ENCODE data around the gene CABS1.

The CABS1 gene

GRCh38 chr4:70334681-70335080 lies at the start of gene CABS1:
Gene CABS1, plus strand, starts transcription at chr4:70334981. Its CDS starts 59 bp downstream, at chr4:70335040.
- DNase-seq (ENCODE audit: low read depth, low spot score) = no peak

- no peak for DNase-seq (ENCODE audit: low read depth, low spot score)
These were observed 46.1 kb upstream of the CABS1 start for GRCh38 chr4:70288651-70289050.

GRCh38 chr4:70291341-70291740 lies 43.4 kb upstream of the CABS1 start:
- no peak for DNase-seq (ENCODE audit: low read depth, low spot score)

- DNase-seq (ENCODE audit: low read depth, low spot score) = no peak
These were observed 37.2 kb upstream of the CABS1 start for GRCh38 chr4:70297576-70297975.

- DNase-seq (ENCODE audit: low read depth, low spot score) = no peak
These were observed 36.7 kb upstream of the CABS1 start for GRCh38 chr4:70298051-70298450.

GRCh38 chr4:70299643-70300042 lies 35.1 kb upstream of the CABS1 start:
- no peak for DNase-seq (ENCODE audit: low read depth, low spot score)

GRCh38 chr4:70300215-70300614 lies 34.6 kb upstream of the CABS1 start:
- DNase-seq (ENCODE audit: low read depth, low spot score) = no peak

- no peak for DNase-seq (ENCODE audit: low read depth, low spot score)
These were observed 31.7 kb upstream of the CABS1 start for GRCh38 chr4:70303090-70303489.

GRCh38 chr4:70305601-70306000 lies 29.2 kb upstream of the CABS1 start:
- DNase-seq (ENCODE audit: low read depth, low spot score) = no peak

- no peak for DNase-seq (ENCODE audit: low read depth, low spot score)
These were observed 28.7 kb upstream of the CABS1 start for GRCh38 chr4:70306076-70306475.

- DNase-seq (ENCODE audit: low read depth, low spot score) = no peak
These were observed 21.0 kb upstream of the CABS1 start for GRCh38 chr4:70313736-70314135.

GRCh38 chr4:70315928-70316327 lies 18.9 kb upstream of the CABS1 start:
- no peak for DNase-seq (ENCODE audit: low read depth, low spot score)

GRCh38 chr4:70326052-70326451 lies 8.7 kb upstream of the CABS1 start:
- DNase-seq (ENCODE audit: low read depth, low spot score) = no peak

GRCh38 chr4:70336043-70336442 lies 1.3 kb downstream of the CABS1 start:
- no peak for DNase-seq (ENCODE audit: low read depth, low spot score)

GRCh38 chr4:70337886-70338420 lies 3.2 kb downstream of the CABS1 start:
- DNase-seq (ENCODE audit: low read depth, low spot score) = no peak

- no peak for DNase-seq (ENCODE audit: low read depth, low spot score)
These were observed 21.4 kb downstream of the CABS1 start for GRCh38 chr4:70356185-70356584.

- DNase-seq (ENCODE audit: low read depth, low spot score) = no peak
These were observed 24.4 kb downstream of the CABS1 start for GRCh38 chr4:70359115-70359661.

- no peak for DNase-seq (ENCODE audit: low read depth, low spot score)
These were observed 25.7 kb downstream of the CABS1 start, which contains the start of gene SMR3A for GRCh38 chr4:70360460-70360859. Gene SMR3A, plus strand, starts transcription at chr4:70360760. Its CDS starts 1,356 bp downstream, at chr4:70362116.

- no peak for DNase-seq (ENCODE audit: low read depth, low spot score)
These were observed 29.2 kb downstream of the CABS1 start for GRCh38 chr4:70364002-70364401.

- DNase-seq (ENCODE audit: low read depth, low spot score) = no peak
These were observed 30.7 kb downstream of the CABS1 start for GRCh38 chr4:70365479-70365878.

- DNase-seq (ENCODE audit: low read depth, low spot score) = no peak
These were observed 33.0 kb downstream of the CABS1 start for GRCh38 chr4:70367813-70368212.

GRCh38 chr4:70371987-70372386 lies 37.2 kb downstream of the CABS1 start:
- DNase-seq (ENCODE audit: low read depth, low spot score) = no peak

- DNase-seq (ENCODE audit: low read depth, low spot score) = no peak
These were observed 38.0 kb downstream of the CABS1 start for GRCh38 chr4:70372760-70373159.

- DNase-seq (ENCODE audit: low read depth, low spot score) = no peak
These were observed 45.8 kb downstream of the CABS1 start for GRCh38 chr4:70380578-70380977.
